Activated naive CD4-positive, alpha-beta T cell (primary cell): ENCODE data around the gene TMEM132D.

ENCODE experiments used
- DNase-seq, 4 experiments: peaks; one replicate each; lab custom pipeline; 2025; lab: John Stamatoyannopoulos, UW

TMEM132D gene

DNA sequence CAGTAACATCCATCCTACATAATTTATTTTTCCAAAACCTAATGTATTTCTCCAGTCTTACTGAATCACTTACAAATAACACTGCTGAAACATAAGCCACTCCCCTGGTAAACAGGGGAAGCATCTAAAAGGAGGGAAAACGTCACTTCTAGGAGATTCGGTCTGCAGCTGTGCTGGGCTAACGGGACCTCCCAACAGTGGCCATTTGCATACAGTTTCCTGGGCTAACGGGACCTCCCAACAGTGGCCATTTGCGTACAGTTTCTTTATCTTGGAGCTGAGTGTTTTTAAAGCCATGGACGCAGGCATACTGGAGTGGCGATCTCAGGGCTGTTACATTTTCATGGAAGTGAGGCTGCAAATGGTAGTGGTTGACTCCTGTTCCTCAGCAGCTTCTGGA, 242.9 kb downstream of the TMEM132D start:
- DNase-seq: no peak

DNA sequence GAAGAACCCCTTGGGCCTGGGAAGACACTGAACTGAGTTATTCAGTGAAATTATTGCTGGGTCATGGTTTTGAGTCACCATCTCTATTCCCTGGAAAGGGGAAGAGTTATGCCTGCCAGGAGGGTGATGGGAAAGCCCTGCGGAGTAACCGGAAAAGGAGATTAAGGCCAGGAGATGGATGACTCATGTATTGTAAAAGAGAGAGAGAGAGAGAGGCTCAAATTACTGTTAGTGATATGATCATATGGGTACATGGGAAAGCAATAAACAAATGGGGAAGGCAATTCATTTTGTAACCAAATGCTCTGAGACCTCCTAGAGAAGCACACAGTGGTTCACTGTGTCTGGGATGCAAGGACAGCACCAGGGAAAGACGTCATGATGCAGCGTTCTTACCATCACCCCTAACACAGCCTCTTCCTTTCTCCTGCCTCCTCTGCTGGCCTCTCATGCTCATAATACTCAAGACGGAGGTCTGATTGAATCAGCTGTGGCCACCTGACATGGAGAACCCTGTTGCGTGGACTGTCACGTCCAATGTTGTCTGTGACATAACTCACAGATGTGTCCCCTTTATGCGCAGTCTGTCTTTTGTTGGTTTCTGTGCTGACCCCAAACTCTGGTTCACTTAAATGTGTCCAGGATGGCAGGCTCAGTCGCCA, 243.7 kb downstream of the TMEM132D start:
- no peak for DNase-seq

DNA sequence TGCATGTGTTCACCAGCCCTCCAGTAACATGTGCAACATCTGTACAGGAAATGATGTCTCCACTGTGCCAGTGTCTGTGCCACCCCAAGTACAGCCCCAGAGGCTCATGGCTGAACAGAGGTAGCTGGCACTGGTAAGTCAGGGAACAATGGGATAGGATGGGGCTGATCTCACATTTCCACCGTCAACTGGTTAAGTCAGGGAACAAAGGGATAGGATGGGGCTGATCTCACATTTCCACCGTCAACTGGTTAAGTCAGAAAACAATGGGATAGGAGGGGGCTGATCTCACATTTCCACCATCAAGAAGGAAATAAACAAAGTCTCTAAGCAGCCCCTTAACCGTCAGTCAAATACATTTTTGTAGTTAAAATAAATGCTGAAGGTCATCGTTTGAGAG, 246.6 kb downstream of the TMEM132D start:
- no peak for DNase-seq

DNA sequence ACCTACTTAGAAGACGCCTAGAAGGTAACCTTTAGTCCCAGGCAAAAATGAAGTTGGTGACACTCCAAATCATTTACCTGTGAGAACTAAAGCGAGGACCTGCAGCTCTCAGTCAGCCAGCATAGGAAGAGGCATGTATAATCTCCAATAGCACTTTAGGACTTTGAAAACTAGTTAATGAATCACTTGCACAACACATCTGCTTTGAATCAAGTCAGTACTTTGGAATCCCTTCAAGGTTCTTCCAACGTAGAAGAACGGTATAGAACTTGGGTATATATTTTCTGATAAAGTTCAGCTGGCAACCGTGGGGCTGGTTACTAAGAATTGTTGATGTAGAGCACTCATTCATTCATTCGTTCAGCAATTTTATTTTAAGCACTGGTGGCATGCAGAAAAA, 251.9 kb downstream of the TMEM132D start:
- no peak for DNase-seq

DNA sequence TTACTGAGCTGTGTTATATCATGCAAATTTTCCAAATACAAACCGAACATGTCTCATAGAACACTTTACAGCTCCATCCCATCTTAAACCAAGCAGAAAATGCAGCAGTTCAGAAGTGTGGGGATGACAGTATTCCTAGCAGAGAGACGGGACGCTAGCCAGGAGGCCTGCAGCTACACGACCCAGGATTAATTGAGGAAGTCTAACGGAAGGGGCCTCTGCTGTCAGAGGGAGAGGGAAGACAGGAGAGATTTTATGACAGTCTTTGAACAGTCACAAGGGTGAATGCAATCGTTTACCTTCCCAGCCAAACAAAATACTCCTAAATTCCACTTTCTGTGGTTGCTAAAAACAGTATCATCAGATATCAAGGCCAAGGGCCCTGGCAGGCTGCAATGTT, 261.9 kb downstream of the TMEM132D start:
- no peak for DNase-seq

DNA sequence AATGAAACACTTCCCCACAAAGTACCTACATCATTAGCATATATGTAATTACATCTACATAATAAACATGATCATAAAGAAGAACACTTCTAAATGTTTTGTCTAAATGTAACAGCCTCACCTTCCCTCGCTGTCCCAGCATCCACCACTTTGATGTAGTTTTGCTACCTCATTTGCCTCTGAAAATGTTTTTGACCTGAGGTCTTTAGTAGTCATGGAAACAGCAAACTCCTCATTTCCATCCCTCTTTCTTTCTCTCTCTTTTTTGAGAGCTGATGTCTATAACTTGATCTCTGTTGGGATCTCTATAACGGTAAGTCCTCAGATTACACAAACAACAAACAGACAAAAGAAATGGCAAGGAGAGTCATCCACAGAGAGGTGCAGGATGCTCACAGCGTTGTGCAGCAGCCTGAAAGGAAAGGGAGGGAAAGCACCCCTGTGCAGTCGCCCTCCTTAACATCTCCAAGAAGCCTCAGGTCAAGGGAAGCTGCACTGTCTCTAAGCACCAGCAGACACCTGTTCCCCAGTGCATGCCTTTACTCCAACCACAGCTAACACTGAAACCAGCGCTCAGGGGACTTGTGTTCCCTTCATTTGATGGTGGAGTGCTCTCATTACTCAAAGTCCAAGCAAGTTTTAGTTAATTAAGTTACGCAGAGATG, 268.7 kb downstream of the TMEM132D start:
- no peak for DNase-seq

DNA sequence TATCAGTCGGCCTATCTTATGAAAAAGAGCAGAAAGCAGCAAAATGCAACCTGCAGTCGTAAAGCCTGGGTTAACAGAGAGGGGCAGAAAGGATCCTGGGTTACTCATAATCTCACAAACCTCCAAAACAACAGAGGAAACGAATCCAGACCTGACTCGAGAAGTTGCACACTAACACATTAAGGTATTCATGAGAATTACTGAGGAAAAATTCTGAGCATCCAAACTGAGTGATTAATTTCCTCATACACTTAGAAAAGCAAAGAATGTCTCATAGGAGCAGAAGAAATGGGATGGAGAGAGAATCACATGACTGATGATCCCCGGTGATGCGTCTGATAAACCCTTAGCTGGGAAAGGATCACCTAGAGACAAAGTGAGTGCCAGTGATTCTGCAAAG, 272.5 kb downstream of the TMEM132D start:
- no peak for DNase-seq

DNA sequence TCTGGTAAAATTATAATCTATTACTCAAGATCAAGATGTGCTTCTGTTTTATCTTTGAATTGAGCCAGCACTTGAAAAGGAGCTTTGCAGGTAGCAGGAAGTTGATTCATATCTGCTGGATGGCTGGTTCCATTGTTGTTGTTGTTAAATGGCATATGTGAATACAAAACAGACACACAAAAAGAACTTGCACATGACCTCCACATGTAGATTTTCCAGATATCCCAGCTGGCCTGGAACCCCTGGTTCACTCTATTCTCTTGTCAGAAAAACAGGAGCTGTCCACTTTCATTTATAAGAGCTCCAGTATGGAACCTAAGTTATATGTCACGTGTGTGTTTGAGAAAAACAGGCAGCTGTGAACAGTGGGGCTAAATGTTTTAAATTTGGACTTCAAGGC, 273.9 kb downstream of the TMEM132D start:
- DNase-seq: no peak

DNA sequence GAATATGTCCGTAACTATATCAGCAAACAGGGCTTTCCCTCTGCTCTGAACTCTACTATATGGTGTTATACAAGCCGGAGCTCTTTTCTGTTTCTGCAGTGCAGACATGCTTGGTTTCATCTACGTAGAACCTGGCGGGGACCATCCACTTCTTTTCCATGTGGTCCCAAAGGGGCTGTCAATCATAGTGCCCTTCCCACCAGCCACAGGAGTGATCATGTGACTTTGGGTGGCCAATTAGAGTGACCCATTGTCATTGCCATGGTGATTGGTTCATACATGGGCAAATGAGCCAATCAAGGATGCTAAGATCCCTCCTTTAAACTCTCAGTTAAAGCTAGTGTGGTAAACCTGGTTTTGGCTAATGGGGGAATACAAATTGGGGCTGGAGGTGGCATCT, 281.3 kb downstream of the TMEM132D start:
- no peak for DNase-seq

DNA sequence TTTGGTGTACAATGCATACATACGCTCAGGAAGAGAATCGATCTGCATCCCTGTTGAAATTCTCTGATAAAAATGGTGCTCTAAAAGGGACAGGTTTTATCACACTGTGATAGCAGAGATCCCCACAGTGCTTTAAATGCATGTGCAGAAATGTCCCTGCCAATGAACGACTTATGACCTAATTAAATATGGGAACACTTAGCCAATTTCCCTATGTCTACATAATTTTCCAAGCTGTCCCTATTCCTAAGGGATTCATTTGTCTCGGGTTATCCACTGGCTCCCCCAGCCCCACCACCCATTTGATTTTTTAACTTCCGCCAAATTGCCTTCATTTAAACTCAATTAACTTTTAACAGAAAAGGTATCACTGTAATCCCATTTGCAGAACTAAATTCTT, 284.6 kb downstream of the TMEM132D start:
- DNase-seq: no peak

DNA sequence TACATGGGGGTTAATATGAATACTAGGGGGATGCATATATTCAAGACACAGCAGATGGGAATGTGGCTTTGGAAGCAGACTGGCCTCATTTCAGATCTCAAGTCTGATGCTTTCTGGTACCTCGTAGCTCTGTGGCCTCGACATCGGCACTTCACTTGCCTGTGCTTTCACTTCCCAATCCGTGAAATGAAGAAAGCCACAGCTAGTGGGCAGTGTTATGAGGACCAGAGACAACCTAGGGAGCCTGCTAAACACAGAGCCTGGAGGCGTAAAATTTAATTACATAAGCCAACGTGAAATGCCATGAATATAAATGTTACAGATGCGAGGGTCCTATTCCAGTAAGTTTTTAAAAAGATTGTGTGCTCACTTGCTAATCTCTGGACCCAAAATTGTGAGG, 286.0 kb downstream of the TMEM132D start:
- no peak for DNase-seq

DNA sequence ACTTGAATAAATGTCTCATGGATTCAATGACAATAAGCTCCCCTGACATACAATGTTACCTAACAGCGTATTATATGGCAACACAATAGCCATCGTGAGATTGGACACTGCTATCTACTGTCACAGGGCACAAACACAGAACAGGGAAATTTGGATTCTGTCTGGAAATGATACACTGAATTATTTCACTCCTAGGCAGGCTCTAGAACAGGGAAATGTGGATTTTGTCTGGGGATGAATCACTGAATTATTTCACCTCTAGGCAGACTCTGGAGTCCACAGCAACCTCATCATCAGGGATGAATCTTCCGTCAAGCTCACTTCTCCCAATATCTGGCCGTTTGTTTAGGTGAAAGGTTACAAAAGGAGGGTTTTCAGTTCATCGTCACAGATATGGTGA, 288.8 kb downstream of the TMEM132D start:
- no peak for DNase-seq

DNA sequence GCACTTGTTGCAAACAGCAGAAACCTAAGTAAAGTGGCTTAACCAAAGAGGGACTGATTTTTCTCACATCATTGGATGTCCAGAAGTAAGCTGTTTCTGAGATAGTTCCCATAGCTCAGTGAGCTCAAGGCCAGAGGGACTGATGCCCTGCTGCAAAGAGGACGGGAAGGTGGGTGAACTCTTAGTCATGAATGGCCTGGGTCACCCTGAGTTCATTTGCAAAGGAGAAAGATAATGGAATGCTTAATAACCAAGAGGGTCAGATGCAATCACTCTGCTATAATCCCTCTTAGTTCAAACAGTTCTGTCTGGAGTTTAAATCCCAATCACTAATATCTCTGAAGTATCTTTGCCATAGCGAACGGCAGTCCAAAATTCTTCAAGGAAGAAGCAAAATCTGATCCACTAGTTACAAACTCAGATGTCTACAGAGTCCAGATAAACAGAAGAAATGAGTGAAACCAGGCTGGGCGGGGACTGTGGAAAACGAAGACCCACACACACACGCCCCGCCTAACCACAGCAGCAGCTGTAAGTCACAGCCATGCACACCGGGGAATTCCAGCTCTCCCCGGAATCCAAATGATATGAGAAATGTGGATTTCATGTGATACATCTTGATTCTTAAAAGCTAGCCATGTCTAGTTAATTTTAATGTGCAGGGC, 289.5 kb downstream of the TMEM132D start:
- DNase-seq: no peak

DNA sequence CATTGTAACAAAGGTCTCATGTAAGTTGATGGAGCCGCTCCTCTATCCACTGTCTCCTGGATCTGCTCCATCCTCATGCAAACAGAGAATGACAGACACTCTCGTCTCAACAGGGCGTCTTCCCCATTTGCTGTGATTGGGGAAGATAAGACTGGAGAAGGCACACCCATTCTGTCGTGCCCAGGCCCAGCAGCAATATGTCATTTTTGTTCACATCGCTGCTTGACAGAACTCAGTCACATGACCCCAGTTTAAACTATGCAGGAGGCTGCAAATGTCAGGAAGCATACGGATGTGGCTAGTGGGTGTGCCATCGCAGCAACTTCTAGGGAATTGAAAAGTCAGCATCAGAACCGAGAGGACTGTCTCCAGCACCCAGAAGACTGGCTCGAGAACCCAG, 290.5 kb downstream of the TMEM132D start:
- no peak for DNase-seq

DNA sequence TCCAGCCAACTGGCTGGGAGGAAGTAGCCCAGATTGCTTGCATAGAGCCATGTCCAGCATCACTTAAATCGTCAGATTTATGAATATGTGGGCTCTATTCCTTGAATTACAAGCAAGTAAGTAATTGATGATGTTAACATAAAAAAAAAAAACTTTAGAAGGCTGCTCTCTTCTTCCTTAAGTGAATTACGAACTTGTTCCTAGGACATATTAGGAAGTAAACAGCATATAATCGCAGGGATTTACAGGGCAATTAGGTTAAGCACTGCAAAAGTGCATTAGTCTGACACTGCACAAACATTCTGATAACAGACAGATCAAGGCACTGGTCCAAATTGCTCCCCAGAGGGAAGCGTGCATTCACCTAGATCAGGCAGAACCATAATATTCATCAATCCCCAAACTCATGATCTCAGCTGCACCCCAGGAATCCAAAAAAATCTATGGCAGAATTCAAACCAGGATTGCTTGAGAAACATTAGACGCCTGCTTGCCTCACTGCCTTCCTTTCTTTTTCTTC, 293.2 kb downstream of the TMEM132D start:
- no peak for DNase-seq

DNA sequence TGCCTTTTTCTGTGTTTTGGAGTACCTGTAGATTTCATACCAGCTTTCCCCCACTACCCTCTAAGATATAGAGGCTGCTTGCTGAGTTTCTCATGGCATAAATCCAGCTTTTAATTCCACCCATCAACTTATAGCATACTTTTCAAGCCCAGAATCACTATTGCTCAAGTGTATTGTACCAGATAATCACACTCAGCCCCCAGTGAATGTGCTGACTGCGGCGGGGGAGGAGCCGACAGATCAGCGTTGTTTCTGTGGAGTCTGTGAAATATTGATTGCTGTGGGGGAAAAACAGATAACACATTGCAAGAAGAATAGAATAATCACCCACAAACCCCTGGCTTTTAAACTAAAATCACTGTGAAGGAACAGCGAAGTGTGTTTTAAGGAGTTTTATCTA, 296.1 kb downstream of the TMEM132D start:
- no peak for DNase-seq

DNA sequence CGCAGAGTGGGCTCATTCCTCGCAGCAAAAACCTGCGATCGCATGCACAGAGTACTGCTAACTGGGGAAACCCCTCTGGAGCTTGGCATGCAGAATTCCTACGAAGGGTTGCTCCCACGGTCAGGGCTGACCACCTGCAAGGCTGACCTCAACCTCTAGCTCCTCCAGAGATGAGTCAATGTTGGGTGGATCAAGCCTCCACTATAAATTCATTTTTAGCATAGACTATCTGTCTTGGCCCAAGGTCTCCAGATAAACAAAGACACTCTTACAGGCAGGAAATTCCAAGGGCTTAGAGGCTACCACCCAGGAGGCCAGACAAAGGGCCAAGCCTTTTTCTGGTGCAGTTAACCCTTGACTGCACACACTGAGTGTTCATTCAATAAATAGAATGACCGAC, 296.5 kb downstream of the TMEM132D start:
- DNase-seq: no peak

DNA sequence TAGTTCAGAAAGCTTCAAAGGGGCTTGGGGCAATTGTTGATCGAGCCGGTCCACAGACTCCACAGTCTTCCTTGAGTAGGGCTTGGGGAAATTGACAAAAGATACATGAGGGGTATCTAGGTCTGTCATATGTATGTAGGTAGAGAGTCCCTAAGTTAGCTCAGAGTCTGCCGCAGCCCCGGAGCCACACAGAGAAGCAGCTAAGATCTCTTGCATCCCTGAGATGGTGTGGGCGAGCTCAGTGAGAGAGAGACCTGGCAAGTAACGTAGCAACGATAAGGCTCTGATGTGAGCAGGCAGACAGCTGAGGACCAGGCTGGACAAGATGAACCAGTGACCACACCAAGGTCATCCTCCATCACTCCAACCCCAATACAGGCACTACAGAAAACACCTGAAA, 297.6 kb downstream of the TMEM132D start:
- no peak for DNase-seq

DNA sequence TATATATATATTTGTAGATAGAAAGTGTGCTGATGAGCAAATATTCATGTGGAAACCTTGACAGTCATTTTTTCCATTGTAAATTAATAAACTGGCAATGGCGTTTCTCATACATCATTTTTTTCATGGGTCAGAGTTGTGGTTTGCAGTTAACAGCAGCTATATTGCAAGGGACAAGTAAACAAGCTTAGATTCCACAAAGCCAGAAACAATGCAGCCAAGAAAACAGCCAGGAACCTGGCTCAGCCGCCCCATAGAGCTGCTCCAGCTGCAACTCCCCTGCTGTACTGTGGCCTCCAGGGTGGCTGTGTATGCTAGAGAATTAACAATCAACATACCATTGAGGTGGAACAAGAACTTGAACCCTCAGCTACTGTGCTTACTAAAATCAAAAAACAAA, 298.2 kb downstream of the TMEM132D start:
- DNase-seq: no peak

DNA sequence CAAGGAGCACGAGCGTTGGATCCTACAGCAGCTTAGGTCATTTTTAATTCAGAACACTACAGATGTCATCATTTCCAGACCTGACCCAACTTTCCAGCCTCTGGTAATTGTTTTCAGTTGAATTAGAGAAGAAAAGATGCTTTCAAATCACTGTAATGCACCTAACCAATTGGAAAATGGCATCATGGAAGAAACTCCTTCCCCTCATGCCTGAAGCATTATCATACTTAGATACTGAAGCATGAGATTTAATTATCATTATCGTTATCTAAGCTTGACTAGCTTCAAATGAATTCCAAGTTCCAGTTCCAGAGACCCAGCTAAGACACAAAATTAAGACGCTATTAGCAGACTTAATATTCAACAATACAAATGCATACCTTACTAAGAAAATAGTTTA, 299.3 kb downstream of the TMEM132D start:
- DNase-seq: no peak

DNA sequence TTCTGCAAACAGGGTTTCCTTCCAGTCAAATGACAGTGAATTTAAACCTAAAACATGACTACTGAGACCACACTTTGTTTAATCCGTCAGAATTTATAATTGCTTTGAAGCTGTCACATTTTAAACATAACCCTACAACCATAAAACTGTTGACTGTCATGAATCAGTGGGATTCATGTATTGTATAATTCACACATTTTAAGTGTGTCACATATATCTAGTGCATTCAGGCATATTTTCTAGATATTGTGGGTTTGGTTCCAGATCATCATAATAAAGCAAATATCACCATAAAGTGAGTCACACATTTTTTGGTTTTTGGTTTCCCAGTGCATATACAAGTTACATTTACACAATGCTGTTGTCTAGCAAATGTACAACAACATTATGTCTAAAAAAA, 304.4 kb downstream of the TMEM132D start:
- DNase-seq: no peak

DNA sequence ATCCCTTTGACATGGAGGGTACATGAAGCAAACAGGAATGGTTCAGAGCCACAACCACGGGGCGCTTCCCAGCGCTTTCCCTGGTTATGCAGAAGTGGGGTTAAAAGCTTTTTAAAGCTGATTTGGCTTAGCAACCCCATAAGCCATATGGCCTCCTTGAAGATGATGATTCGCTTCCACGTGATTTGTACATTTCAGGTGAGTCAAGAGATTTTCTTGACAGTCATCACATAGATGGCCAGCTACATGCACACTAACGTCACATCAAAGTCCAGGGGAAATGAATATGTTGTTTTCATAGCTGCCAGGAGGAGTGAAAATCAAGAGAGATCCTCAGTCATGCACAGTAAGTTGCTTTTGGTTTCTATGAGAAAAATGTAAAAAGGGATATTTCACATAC, 309.7 kb downstream of the TMEM132D start:
- DNase-seq: no peak

DNA sequence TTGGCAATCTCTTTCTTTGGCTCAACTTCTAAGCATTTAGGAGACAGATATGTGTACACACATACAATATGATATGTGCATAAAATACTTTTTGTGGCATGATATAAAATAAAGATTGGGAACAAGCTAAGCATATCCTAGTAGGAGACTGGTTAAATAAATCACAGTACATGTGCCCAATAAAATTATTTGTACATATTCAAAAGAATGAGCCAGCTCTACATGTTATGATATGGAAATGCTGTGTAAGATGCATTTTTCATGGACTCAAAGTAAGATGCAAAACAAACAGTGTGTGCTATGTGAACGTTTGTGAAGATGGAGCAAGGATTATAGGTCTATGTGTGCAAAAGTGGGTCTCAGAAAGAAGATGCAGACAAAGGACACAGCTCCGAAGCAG, 311.4 kb downstream of the TMEM132D start:
- no peak for DNase-seq
